Stimulated activated CD4-positive, alpha-beta T cell treated with anti-CD3 and anti-CD28 coated beads, Interleukin-15, amount 100 ng/mL, for 1 hour (primary cell): ENCODE measurements around the gene C1orf115.
"Not testable (repeated sequence)": the region's sequence is repeated elsewhere in the genome, so short reads cannot be mapped to it uniquely, and the experiment has no call there.

Experiments used
- DNase-seq, 2 donors: peaks; one replicate each; pipeline ENCODE4 v3.0.0-alpha.2; 2020; ENCODE audit warnings: low read depth in 1 of 2, low spot score in 1 of 2

C1orf115 gene

GRCh38 chr1:220692436-220693228 is 2.5 kb downstream of the C1orf115 start:
- DNase-seq, result no peak

GRCh38 chr1:220694866-220695382 is 4.8 kb downstream of the C1orf115 start:
- DNase-seq, result no peak

DNA sequence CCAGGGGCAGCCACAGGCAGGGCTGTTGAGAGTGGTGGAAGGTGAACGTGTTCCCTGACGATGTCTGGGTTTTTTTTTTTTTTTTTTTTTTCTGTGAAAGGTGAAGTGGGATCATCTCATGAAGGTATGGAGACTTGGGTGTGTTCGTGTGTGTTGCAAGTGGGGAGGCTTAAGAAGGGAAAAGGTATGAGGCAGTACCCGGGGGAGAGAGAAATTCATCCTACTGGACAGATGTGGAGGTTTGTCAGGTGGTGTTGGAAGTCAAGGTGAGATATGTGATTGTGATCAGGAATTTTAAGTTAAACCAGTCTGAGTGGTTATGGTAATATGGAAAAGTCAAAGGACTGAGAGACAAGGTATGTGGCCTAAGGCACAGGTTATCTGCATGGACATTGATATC is 5.3 kb downstream of the C1orf115 start:
- no peak for DNase-seq

- no peak for DNase-seq
These were observed 6.2 kb downstream of the C1orf115 start for GRCh38 chr1:220696226-220696862.

- DNase-seq, result no peak
These were observed 6.7 kb downstream of the C1orf115 start for GRCh38 chr1:220696863-220697231.

DNA sequence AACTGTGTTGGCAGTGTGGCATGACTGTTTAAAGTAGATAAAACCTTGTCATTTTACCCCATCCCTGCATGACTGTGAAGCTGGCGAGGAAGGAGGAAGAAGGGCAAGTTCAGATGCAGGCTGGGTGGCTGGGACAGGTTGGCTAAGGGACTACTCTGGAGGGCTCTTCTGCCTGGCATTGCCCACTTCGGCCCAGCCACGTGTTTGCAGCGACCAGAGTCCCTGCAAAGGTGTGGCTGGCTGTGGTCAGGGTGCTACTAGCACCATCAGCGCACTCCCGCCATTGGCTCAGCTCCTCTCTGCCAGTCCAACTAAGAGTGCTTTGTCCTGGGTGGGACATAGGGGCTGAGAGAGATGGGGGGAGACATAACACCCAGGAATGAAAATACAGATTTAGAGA is 7.2 kb downstream of the C1orf115 start:
- DNase-seq, result no peak

GRCh38 chr1:220698607-220699016 is 8.4 kb downstream of the C1orf115 start:
- no peak for DNase-seq

- no peak for DNase-seq
These were observed 8.9 kb downstream of the C1orf115 start for GRCh38 chr1:220699044-220699443.

DNA sequence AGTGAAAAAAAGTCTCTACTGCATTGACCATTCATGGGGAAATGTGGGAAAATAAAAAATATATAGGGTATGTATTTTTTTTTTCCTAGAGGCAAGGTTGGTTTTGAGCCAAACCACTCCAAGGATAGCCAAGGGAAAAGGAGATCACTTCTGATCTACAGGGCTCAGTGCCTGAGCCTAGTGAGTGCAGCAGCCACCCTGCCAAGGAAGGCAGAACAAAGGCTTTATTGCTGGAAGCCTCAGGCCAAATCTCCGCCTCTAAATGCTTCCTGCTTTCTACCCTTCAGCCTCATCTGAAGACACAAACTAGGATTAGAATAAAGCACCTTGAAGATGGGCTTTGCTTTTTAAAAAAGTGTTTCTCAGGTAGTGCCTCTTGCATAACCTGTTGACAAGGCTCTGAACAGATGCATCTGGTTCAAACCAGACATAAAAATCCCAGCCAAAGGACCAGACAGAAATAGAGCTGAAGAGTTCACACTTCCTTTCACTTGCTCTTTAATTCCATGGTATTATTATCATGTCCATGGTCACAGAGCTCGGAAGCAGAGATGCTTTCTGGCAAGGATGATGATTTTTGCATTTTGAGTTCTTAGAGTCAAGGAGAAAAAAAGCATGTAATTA is 10.5 kb downstream of the C1orf115 start:
- DNase-seq, result no peak

GRCh38 chr1:220701974-220702373 is 11.8 kb downstream of the C1orf115 start:
- no peak for DNase-seq

DNA sequence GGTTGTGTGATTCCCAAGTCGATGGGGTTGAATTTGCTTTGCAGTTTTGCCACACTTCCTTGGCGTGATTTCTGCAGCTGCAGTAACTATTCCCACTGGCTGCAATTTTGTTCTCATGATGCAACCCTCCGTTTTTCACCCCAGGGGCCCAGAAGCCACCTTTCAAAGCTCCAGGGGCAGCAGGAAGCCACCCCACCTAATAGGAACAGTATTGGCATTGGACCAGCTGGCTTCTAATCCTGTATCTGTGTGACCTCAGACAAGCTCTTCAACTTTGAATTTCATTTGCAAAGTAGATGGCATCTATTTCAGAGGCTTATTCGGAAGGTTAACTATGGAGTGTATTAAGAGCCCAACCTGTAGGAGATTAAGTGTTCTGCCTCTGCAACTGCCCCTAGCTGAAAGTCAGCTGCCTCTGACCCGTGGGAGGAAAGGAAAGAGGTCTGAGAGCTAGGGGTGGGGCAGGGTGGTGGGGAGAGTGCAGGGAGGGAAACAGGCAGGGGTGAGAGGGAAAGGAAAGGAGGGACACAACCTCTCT is 12.6 kb downstream of the C1orf115 start:
- DNase-seq, result no peak

- DNase-seq, result no peak
These were observed 13.1 kb downstream of the C1orf115 start for GRCh38 chr1:220703305-220703704.

DNA sequence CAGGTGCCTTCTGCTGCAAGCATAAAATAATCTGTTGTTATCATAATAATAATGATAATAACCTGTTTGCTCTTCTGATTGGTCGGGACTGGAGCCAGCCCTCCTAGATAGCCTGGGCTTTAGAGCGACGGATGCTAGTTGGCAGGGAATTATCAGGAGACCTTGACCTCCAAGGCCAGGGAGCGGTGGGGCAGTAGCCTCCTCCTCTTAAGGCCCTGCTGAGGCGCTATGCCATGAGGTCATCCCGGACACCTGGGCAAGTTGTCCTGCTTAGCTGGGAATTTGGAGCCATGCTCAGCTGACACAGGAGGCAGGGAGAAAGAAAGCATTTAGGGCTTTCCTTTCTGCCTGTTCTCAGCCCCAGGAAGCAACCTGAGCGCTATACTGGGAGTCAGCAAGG is 15.6 kb downstream of the C1orf115 start:
- DNase-seq, result no peak

- no peak for DNase-seq
These were observed 16.3 kb downstream of the C1orf115 start for GRCh38 chr1:220706480-220706879.

DNA sequence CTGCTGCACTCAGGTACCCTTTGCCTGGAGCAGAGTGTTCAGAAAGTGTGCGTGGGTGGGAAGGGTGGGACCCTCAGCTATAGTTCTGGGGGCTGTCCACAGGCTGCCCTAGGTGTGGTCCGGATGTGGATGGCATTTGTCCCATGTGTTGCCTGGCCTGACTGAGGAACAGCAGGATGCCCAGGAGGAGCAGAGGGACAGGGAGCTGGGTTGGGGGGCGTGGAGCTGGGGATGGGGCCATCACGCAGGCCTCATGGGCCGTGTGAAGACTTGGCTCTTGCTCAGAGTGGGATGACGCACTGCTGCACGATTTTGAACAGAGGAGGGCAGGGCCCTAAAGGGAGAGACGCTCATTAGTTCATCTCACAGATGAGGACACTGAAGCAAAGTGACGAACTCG is 17.0 kb downstream of the C1orf115 start:
- DNase-seq, result no peak

DNA sequence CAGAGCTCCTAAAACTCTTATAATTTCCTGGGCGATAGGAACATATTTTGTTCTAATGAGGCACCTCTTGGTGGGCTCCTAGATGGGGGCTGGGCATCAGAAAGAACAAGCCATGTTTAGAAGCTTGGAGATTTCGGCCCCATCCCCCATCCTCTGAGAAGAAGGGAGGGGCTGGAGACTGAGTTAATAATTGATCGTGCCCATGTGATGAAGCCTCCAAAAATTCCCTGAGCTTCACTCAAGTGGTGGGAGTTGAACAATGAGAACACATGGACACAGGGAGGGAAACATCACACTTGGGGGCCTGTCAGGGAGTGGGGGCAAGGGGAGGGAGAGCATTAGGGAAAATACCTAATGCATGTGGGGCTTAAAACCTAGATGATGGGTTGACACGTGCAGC is 18.1 kb downstream of the C1orf115 start:
- DNase-seq, result no peak

DNA sequence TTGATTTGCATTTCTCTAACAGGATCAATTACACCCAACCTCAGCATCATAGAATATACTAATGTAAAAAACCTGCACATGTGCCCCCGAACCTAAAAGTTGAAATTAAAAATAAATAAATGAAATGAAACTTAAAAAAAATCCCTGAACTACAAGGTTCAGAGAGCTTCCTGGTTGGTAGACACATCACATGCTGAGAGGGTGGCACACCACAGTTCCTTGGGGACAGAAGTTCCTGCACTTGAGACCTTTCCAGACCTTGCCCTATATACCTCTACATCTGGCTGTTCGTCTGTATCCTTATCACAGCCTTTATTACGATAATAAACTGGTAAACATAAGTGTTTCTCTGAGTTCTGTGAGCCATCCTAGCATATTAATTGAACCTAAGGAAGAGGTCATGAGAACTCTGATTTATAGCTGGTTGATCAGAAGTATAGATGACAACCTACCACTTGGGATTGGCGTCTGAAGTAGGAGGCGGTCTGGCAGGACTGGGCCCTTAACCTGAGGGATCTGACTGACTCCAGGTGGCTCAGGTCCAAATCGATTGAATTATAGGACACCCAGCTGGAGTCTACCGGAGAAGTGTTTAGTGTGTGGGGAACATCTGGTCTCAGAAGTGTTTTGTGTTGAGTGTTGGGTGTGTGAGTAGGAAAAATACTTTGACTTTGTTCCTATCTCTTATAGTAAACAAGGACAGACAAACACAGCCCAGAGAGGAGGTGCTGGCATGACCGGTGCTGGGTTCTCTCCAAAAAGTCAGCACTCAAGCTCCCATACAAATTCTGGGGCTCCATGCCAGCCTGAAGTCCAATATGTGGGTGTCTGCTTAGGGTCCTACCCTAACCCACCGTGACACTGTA is 19.0 kb downstream of the C1orf115 start:
- no peak for DNase-seq

DNA sequence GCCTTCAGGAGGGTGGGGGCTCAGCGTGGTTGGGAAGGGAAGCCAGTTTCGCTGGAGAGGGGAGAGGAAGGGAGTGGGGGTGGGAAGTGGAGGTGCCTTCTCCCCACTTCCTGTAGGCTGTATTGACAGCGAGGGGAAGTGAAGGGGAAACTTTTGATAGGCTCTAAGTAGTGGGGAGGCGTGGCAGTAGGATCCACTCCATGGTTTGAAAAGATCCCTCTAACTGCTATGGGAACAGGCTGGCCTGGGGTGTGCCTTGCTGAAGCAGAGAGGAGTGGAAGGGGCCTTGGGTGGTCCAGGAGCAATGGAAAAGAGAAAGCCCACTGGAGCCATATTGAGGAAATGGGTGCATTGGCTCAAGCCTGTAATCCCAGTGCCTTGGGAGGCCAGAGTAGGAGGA is 20.2 kb downstream of the C1orf115 start:
- no peak for DNase-seq

- no peak for DNase-seq
These were observed 21.1 kb downstream of the C1orf115 start for GRCh38 chr1:220711056-220711809.

DNA sequence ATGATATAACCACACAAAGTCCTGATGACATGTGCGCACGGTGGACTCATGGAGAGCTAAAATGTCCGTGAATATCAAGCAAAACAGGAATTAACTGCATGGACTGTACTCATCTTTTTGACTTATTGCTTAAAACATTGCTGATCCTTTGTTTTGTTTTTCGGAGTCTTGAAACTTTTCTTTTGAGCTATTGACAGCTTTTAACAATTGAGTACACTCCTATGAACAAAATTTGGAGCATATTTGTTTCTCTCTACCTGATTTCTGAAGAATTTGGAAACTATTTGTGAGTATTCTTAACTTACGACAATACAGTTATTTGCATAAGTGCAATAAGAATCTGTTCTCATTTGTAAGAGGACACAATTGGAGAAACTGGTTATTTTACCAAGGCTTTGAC is 25.8 kb downstream of the C1orf115 start:
- DNase-seq, result not testable (repeated sequence)
